Brain microvascular endothelial cell (primary cell): ENCODE measurements around the gene TTC34.

Experiments used
- DNase-seq: peaks from one replicate; pipeline ENCODE4 v3.0.0-alpha.2; 2020
- H3K27ac ChIP-seq: fragments of 250-450 bp; sonication (Bioruptor Pico); 2 replicates; pipeline ENCODE4 v1.5.1; 2020; ENCODE audit warnings: mild to moderate bottlenecking, moderate library complexity
- H3K27me3 ChIP-seq: fragments of 250-450 bp; sonication (Bioruptor Pico); replicated peaks from 2 replicates; pipeline ENCODE4 v1.5.1; 2020; ENCODE audit warnings: mild to moderate bottlenecking
- H3K36me3 ChIP-seq: fragments of 250-450 bp; sonication (Bioruptor Pico); replicated peaks from 2 replicates; pipeline ENCODE4 v1.5.1; 2020; ENCODE audit warnings: mild to moderate bottlenecking
- H3K4me3 ChIP-seq: 2 replicates; pipeline ENCODE4 v1.5.1; 2011; ENCODE audit warnings: low read depth, mild to moderate bottlenecking, control low read depth, low read length, moderate library complexity
- CTCF ChIP-seq: IDR thresholded peaks from 2 replicates; pipeline ENCODE4 v1.5.1; 2011; ENCODE audit warnings: low read depth, mild to moderate bottlenecking, moderate library complexity, low read length, control low read depth, inconsistent platforms; ENCODE audit errors: missing control alignments
- in situ Hi-C: cut with HindIII; loops from 2 replicates; pipeline ENCODE4 v1.10.0; 2017; ENCODE audit warnings: low sequenced_read_pairs, low pct_ligation_motif_present

The TTC34 gene

GRCh38 chr1:2625311-2625710 is 176.2 kb downstream of the TTC34 start:
- no peak for TF ChIP-seq CTCF
- H3K27me3 ChIP-seq = peaks cover 26% of the 10 kb centered on the region
- DNase-seq = no peak

GRCh38 chr1:2624735-2625300 is 176.7 kb downstream of the TTC34 start:
- in situ Hi-C loops = no loop called here

More at GRCh38 chr1:2625311-2625710, 176.2 kb downstream of the TTC34 start:
- Histone ChIP-seq H3K27ac (no peak overlapping the region), H3K36me3 (no peaks in the 10 kb centered on the region), H3K4me3 (no peak overlapping the region)
- in situ Hi-C loops = no loop called here

GRCh38 chr1:2623571-2624337 is 177.7 kb downstream of the TTC34 start:
- no peak for DNase-seq
- in situ Hi-C loops = no loop called here
- no peaks in the 10 kb centered on the region for H3K36me3 ChIP-seq
- no peak overlapping the region for H3K4me3 ChIP-seq
- no peak overlapping the region for H3K27ac ChIP-seq
- TF ChIP-seq CTCF = no peak
- peaks cover 16% of the 10 kb centered on the region for H3K27me3 ChIP-seq

More at GRCh38 chr1:2624735-2625300, 176.7 kb downstream of the TTC34 start:
- Histone ChIP-seq H3K4me3 (no peak overlapping the region), H3K27me3 (peaks cover 25% of the 10 kb centered on the region), H3K36me3 (no peaks in the 10 kb centered on the region), H3K27ac (no peak overlapping the region)
- TF ChIP-seq CTCF = no peak
- DNase-seq = no peak

GRCh38 chr1:2617971-2618470 is 183.5 kb downstream of the TTC34 start:
- no peaks in the 10 kb centered on the region for H3K36me3 ChIP-seq
- H3K4me3 ChIP-seq = no peak overlapping the region
- no peak overlapping the region for H3K27ac ChIP-seq
- in situ Hi-C loops = no loop called here
- H3K27me3 ChIP-seq = no peaks in the 10 kb centered on the region
- TF ChIP-seq CTCF = no peak
- no peak for DNase-seq

GRCh38 chr1:2614145-2614544 is 187.3 kb downstream of the TTC34 start:
- no peak for DNase-seq
- in situ Hi-C loops = no loop called here
- Histone ChIP-seq H3K36me3 (no peaks in the 10 kb centered on the region), H3K27me3 (no peaks in the 10 kb centered on the region), H3K27ac (no peak overlapping the region), H3K4me3 (no peak overlapping the region)
- no peak for TF ChIP-seq CTCF
